Mononuclear cell (primary cell): ENCODE measurements around the gene RAPGEFL1. TPM values are rescaled to one million over a fixed set of nuclear protein-coding genes. Genes with fewer than 3 reads are reported as not detected.

Experiments
- H3K27me3 ChIP-seq: 2 replicates; pipeline ENCODE4 v1.6.0; 2011; ENCODE audit warnings: low read length, control low read depth; ENCODE audit not compliant: insufficient read depth
- H3K4me1 ChIP-seq: 2 replicates; pipeline ENCODE4 v1.5.1; 2011; ENCODE audit warnings: mild to moderate bottlenecking, low read length, control low read depth; ENCODE audit not compliant: insufficient read depth
- H3K4me3 ChIP-seq: 2 replicates; pipeline ENCODE4 v1.5.1; 2011; ENCODE audit warnings: mild to moderate bottlenecking, low read length, moderate library complexity
- H3K9me3 ChIP-seq: 2 replicates; pipeline ENCODE4 v1.5.1; 2011; ENCODE audit warnings: low read depth, mild to moderate bottlenecking, control low read depth, low read length
- total RNA-seq: library from RNA; depleted of rRNA; stranded (reverse); fragments of >200 nt; gene quantifications from one replicate; pipeline ENCODE4 v1.2.3, GENCODE V29; 2012

RAPGEFL1 gene
- total RNA-seq, 1 donor, result 2.3 TPM

DNA sequence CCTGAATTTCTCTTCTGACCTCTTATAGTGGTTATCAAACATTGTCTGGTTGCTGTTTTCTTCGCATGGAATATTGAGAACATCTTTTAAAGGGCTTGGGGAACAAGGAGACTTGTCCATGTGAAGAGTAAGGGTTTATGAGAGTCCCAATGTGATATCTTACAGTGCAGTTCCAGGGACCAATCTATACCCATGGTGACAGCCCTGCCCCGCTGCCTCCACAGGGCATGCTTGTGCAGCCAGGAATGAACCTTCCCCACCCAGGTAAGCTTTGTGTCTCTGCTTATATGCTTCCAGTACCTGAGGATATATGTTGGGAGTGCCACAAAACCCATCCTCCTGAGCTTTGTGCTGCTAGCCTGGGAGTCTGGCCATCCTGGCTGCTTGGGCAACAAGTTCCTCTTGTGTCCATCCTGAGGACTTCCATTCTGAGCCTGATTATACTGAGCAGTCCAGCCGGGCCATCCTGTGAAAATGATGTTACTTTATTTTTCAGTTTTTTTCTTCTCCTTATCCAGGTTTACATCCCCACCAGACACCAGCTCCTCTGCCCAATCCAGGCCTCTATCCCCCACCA lies 9.5 kb upstream of the RAPGEFL1 start:
- no peaks in the 10 kb centered on the region for H3K27me3 ChIP-seq
- H3K4me1 ChIP-seq, result no peaks in the 10 kb centered on the region
- H3K4me3 ChIP-seq, result no peak overlapping the region
- no peaks in the 10 kb centered on the region for H3K9me3 ChIP-seq

DNA sequence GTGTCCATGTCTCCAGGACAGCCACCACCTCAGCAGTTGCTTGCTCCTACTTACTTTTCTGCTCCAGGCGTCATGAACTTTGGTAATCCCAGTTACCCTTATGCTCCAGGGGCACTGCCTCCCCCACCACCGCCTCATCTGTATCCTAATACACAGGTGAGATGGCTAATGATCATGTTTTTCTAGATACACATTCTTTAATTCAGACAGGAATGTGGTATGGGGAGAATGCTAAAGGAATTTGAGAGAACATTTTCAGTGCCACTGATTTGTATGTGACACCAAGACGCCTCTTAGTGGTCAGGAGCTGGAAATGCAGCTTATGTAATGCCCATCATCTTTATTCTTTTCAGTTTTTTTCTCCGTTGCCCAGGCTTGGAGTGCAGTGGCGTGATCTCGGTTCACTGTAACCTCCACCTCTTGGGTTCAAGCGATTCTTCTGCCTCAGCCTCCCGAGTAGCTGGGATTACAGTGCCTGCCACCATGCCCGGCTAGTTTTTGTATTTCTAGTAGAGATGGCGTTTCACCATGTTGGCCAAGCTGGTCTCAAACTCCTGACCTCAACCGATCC lies 8.9 kb upstream of the RAPGEFL1 start:
- Histone ChIP-seq H3K4me3 (no peak overlapping the region), H3K4me1 (no peaks in the 10 kb centered on the region), H3K9me3 (no peaks in the 10 kb centered on the region), H3K27me3 (no peaks in the 10 kb centered on the region)

DNA sequence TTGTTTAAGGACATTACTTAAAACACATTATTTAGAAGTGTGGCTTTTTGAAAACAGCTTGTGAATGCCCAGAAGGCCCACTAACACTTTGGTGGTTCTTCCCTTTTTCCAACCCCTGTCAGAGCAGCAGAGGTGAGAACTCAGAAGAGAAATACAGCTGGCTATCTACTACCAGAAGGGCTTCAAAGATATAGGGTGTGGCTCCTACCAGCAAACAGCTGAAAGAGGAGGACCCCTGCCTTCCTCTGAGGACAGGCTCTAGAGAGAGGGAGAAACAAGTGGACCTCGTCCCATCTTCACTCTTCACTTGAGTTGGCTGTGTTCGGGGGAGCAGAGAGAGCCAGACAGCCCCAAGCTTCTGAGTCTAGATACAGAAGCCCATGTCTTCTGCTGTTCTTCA lies 6.9 kb upstream of the RAPGEFL1 start:
- Histone ChIP-seq H3K4me3 (no peak overlapping the region), H3K27me3 (no peaks in the 10 kb centered on the region), H3K4me1 (no peaks in the 10 kb centered on the region), H3K9me3 (no peaks in the 10 kb centered on the region)

DNA sequence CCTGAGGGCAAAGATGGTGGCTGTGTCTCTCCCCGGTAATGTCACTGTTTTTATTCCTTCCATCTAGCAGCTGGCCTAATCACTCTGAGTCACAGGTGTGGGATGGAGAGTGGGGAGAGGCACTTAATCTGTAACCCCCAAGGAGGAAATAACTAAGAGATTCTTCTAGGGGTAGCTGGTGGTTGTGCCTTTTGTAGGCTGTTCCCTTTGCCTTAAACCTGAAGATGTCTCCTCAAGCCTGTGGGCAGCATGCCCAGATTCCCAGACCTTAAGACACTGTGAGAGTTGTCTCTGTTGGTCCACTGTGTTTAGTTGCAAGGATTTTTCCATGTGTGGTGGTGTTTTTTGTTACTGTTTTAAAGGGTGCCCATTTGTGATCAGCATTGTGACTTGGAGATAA lies 5.5 kb upstream of the RAPGEFL1 start:
- Histone ChIP-seq H3K27me3 (no peaks in the 10 kb centered on the region), H3K9me3 (no peaks in the 10 kb centered on the region), H3K4me3 (no peak overlapping the region), H3K4me1 (peaks cover under 1% of the 10 kb centered on the region)

DNA sequence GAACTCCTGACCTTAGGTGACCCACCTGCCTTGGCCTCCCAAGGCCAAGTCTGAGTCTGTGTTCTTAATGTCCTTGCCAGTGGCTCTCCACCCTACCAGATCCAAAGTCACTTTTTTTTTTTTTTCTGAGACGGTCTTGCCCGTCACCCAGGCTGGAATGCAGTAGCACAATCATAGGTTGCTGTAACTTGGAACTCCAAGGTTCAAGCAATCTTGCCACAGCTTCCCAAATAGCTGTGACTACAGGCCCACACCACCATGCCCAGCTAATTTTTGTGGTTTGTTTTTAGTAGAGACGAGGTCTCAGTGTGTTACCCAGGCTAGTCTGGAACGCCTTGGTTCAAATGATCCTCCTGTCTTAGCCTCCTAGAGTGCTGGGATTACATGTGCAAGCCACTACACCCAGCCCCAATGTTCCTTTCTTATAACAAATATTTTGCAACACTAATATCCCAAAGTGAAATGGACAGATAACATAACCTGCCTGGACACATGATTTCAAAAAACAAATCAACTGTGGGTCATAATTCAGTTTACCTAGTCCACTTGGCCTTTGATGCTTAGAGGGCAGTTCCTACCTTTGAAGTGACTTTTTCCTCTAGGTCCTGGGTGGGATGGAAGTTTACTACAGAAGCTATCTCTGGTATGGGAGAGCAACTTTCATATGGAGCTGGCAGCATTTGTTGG lies 4.0 kb upstream of the RAPGEFL1 start:
- Histone ChIP-seq H3K9me3 (no peaks in the 10 kb centered on the region), H3K4me1 (peaks cover 9% of the 10 kb centered on the region), H3K4me3 (no peak overlapping the region), H3K27me3 (no peaks in the 10 kb centered on the region)

DNA sequence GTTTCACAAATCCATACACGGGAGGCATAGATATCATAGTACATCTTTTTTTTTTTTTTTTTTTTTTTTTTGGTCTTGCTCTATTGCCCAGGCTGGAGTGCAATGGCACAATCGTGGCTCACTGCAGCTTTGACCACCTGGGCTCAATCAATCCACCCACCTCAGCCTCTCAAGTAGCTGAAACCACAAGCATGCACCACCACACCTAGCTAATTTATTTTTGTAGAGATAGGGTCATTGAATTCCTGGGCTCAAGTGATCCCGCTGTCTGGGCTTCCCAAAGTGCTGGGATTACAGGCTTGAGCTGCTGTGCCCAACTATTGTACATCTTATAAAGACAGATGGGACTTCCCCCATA lies 3.5 kb upstream of the RAPGEFL1 start:
- no peaks in the 10 kb centered on the region for H3K27me3 ChIP-seq
- peaks cover 9% of the 10 kb centered on the region for H3K4me1 ChIP-seq
- no peak overlapping the region for H3K4me3 ChIP-seq
- no peaks in the 10 kb centered on the region for H3K9me3 ChIP-seq

DNA sequence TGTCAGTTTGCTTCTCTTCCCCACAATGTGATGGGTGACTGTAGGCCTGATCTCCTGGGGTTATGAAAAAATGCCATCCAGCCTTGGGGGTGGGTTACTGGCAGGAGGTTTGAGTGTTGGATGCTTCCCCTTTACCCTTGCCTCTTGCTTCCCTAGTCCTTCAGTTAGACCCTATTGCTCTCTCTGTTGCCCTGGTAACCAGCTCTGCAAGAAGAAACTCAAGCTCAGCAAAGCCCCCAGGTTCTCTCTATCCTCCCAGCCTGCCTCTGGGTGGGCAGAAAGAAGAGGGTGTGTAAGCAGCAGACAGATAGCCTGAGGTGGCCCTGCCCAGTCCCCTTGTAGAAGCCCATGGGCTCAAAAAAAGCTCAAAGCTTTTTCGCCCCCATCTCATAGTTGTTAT lies 2.8 kb upstream of the RAPGEFL1 start:
- Histone ChIP-seq H3K4me3 (no peak overlapping the region), H3K4me1 (peaks cover 9% of the 10 kb centered on the region)

DNA sequence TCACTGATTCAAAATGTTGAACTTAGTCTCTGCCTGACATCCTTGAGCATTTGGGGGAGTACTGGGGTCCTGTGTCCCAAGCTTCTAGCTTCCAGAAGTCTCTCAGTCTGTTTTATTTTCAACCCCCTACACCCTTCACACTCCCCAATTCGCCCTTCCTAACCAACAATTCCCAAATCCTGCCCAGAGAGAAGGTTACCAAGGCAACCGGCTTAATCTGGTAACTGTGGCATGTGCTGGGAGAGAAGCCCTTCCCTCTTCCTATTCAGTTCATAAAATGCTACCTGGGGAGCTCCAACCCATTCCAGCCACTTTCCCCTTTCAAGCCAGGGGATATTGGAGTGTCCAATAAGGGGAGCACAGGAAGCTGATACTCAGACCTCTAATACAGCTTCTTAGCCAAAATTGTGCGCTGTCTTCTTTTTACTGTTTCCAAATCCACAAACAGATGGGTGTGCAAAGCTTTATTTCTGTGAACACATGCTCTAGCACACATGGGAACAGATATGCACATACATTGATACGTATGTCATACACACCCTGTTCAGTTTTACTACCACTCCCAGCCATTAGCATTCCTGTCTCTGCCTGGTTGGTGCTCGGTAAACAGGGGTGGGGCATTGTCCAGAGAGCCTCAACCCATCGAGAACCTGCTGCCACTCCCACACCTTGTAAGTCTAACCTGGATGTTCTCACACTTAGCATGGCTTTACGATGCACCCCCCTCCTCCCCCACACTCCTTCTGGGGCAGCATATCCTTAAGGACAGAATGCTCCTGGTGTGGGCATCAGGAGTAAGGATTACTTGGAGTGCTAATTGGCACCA lies 1.1 kb upstream of the RAPGEFL1 start:
- peaks cover 9% of the 10 kb centered on the region for H3K4me1 ChIP-seq
- no peaks in the 10 kb centered on the region for H3K9me3 ChIP-seq
- H3K4me3 ChIP-seq, result no peak overlapping the region
- no peaks in the 10 kb centered on the region for H3K27me3 ChIP-seq

More for the DNA sequence above, 2.8 kb upstream of the RAPGEFL1 start:
- no peaks in the 10 kb centered on the region for H3K27me3 ChIP-seq
- H3K9me3 ChIP-seq, result no peaks in the 10 kb centered on the region

DNA sequence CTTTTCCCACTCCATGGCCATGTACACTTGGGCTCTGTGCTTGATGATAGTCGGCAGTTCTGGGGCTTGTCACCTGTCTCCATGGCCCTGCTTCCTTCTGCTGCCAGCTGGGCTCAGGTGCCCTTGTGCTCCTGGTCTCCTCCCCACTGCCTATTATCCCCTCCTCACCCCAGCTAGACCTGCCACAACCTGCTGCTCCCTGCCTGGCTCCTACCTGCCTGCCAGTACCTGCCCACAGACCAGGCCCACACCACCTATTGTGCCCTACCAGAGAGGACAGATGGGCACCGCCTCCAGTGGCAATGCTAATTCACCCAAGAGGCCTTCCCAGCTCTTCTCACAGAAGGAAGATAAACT lies 538 bp upstream of the RAPGEFL1 start:
- Histone ChIP-seq H3K4me3 (no peak overlapping the region), H3K4me1 (peaks cover 9% of the 10 kb centered on the region), H3K9me3 (no peaks in the 10 kb centered on the region), H3K27me3 (no peaks in the 10 kb centered on the region)

DNA sequence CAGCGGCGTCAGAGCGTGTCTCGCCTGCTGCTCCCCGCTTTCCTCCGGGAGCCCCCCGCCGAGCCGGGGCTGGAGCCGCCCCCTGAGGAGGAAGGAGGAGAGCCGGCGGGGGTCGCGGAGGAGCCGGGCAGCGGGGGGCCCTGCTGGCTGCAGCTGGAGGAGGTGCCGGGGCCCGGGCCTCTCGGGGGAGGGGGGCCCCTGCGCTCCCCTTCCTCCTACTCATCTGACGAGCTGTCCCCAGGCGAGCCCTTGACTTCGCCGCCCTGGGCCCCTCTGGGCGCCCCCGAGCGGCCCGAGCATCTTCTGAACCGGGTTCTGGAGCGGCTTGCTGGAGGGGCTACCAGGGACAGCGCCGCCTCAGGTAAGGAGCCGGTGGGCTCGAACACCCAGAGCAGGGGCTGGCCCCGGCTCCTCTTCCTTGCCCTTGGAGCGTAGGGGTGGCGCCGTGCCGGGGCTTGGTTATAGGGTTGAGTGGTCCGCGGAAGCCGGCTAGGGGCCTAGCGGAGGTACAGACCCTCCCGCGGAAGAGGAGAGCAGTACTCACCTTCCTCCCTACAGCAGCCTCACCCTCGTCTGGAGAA lies 841 bp downstream of the RAPGEFL1 start:
- no peak overlapping the region for H3K4me3 ChIP-seq
- no peaks in the 10 kb centered on the region for H3K27me3 ChIP-seq
- H3K4me1 ChIP-seq, result peaks cover 9% of the 10 kb centered on the region
- H3K9me3 ChIP-seq, result no peaks in the 10 kb centered on the region

DNA sequence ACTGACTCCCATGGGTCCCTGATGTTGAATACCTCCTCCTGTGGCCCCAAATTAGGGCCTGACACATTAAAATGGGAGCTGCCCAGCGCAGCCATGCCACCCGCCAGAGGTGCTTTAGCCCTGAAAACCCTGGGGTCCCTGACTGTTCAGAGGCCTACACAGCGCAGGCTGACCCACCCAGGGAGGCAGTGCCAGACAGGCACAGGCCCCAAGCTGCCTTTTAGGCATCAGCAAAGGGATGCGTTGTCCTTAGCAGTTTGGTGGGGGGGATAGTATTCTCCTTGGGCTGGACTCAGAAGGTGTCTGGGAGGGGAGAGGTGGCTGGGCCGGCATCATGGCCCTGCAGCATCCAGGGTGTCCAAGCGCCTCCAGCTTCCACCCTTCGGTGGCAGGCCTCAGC lies 1.4 kb downstream of the RAPGEFL1 start:
- peaks cover 9% of the 10 kb centered on the region for H3K4me1 ChIP-seq
- H3K9me3 ChIP-seq, result no peaks in the 10 kb centered on the region
- H3K4me3 ChIP-seq, result no peak overlapping the region
- no peaks in the 10 kb centered on the region for H3K27me3 ChIP-seq

DNA sequence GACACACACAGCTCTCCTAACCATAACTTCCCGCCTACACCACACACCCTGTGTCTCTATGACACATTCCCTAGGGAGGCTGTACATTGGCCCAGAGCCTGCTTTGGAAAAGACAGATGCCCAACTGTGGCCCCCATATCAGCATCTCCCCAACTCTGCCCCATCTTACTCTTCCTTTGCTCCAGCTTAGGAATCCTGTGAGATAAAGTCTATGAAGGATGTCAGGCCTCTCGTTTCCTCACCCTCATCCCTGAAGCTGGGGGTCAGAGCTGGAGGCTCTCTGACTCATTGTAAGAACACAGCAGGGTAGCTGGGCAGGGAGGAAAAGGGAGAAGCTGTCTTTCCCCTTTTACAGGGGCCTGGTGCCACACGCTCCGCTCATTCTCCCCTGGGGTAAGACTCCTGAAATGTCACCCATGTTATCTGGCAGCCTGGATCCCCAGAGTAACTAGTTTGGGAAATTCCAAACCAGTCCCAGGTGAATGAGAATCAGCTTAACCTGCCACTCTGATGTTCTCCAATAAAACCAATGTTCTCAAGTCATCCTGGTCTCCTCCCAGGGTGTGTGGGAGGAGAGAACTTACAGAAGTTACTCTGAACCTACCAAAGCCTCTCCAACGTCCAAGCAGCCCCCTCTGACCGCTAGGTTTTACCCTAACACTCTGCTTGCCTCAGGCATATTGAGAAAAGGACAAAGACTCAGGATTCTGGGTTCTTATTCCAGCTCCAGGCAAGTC lies 2.8 kb downstream of the RAPGEFL1 start:
- Histone ChIP-seq H3K4me1 (peaks cover 11% of the 10 kb centered on the region), H3K9me3 (no peaks in the 10 kb centered on the region), H3K4me3 (no peak overlapping the region), H3K27me3 (no peaks in the 10 kb centered on the region)

DNA sequence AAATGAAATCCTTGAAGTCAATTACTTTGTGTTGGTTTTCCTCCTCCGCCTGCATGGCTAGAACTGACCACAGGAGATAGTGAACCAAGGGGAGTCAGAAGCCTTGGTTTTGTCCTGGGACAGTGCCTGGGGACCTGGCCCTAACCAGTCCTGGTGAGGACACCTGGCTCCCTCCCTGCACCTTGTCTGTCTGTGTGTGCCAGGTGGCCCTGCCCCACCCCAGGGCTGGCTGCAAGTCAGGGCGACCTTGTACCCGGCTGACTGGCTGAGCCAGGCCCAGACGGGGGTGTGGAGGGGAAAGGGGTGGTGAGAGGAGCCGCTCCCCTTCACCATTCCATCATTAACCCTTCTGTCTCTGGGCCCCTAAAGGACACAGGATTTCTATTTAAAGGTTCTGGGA lies 3.4 kb downstream of the RAPGEFL1 start:
- no peaks in the 10 kb centered on the region for H3K9me3 ChIP-seq
- H3K4me1 ChIP-seq, result peaks cover 17% of the 10 kb centered on the region
- H3K4me3 ChIP-seq, result no peak overlapping the region
- no peaks in the 10 kb centered on the region for H3K27me3 ChIP-seq

DNA sequence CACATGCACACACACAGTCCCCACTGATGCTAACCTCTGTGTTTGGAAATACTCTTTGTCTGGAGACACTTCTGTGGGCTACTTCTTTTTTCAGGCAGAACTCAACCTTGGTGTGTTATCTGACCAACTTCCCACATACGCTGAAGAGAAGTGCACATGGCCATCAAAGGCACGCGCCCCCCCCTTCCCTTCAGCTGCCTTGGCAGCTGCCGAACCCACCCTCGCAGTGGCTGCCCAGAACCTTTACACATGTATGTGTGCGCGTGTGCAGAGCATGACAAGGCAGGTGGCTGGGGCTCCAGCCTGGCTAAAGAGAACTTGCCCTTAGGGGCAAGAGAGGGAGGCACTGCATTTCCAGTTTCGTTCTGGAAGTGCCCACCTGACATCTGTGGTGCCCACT lies 3.9 kb downstream of the RAPGEFL1 start:
- Histone ChIP-seq H3K4me3 (no peak overlapping the region), H3K4me1 (peaks cover 18% of the 10 kb centered on the region), H3K27me3 (no peaks in the 10 kb centered on the region), H3K9me3 (no peaks in the 10 kb centered on the region)

DNA sequence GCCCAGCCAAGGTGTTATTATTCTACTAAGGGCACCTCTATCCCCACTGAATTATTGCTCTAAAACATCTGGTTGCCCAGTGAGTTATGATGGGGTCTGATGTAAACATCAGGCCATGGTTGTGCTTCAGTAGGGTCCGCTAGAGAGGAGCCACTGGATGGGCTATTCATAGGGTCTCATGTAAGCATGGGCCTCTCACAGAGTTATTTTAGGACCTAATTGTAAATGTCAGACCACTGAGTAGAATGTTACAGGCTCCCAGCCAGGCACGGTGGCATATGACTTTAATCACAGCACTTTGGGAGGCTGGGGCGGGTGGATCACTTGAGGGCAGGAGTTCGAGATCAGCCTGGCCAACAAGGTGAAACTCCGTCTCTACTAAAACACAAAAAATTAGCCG lies 5.3 kb downstream of the RAPGEFL1 start:
- H3K4me1 ChIP-seq, result peaks cover 10% of the 10 kb centered on the region
- H3K4me3 ChIP-seq, result no peak overlapping the region
- H3K27me3 ChIP-seq, result no peaks in the 10 kb centered on the region
- H3K9me3 ChIP-seq, result no peaks in the 10 kb centered on the region
